ENCODE data around the gene LGALS4.
"Not testable (repeated sequence)": the region's sequence is repeated elsewhere in the genome, so short reads cannot be mapped to it uniquely, and the experiment has no call there.

Gene LGALS4

GRCh38 chr19:38812841-38813320 is at the start of gene LGALS4:
Gene LGALS4 (minus strand): TSS chr19:38812945. CDS start chr19:38812886, 59 bp downstream.
- DNase-seq = no peak

GRCh38 chr19:38861368-38861767 is 48.6 kb upstream of the LGALS4 start:
- DNase-seq = no peak

GRCh38 chr19:38859631-38860204 is 47.0 kb upstream of the LGALS4 start:
- DNase-seq = not testable (repeated sequence)

GRCh38 chr19:38856813-38857212 is 44.1 kb upstream of the LGALS4 start:
- DNase-seq = no peak

GRCh38 chr19:38855751-38856150 is 43.0 kb upstream of the LGALS4 start:
- DNase-seq = not testable (repeated sequence)

- DNase-seq = not testable (repeated sequence)
Observed at GRCh38 chr19:38854961-38855360, 42.2 kb upstream of the LGALS4 start.

- no peak for DNase-seq
Observed at GRCh38 chr19:38853214-38853613, 40.5 kb upstream of the LGALS4 start.

- DNase-seq = peak; percentile 82 to 90 (median 90)
Observed at GRCh38 chr19:38852231-38853044, 39.7 kb upstream of the LGALS4 start.

- DNase-seq = peak; percentile 95 to 100 (median 98)
Observed at GRCh38 chr19:38851622-38852230, 39.0 kb upstream of the LGALS4 start.

GRCh38 chr19:38850976-38851621 is 38.4 kb upstream of the LGALS4 start:
- peak; percentile 13 to 38 (median 27) for DNase-seq

GRCh38 chr19:38850436-38850975 is 37.8 kb upstream of the LGALS4 start:
- peak in 2 of 3 donors; percentile 99 to 100 for DNase-seq

- peak in 2 of 3 donors; percentile 99 to 100 for DNase-seq
Observed at GRCh38 chr19:38849860-38850435, 37.2 kb upstream of the LGALS4 start, which contains the start of gene HNRNPL. Gene HNRNPL (minus strand): TSS chr19:38849986. CDS start chr19:38849966, 20 bp downstream.

GRCh38 chr19:38849147-38849859 is 36.6 kb upstream of the LGALS4 start:
- DNase-seq = peak; percentile 100

- DNase-seq = no peak
Observed at GRCh38 chr19:38848299-38849146, 35.8 kb upstream of the LGALS4 start.

- no peak for DNase-seq
Observed at GRCh38 chr19:38846097-38846496, 33.4 kb upstream of the LGALS4 start.

GRCh38 chr19:38845374-38846024 is 32.8 kb upstream of the LGALS4 start:
- no peak for DNase-seq

GRCh38 chr19:38844093-38844686 is 31.4 kb upstream of the LGALS4 start:
- no peak for DNase-seq

- no peak for DNase-seq
Observed at GRCh38 chr19:38843175-38843758, 30.5 kb upstream of the LGALS4 start.

Data from suppressor macrophage treated with lipopolysaccharide for 1 hour (primary cell).